Fibroblast of mammary gland (primary cell): ENCODE data around the gene ZNF319.

Experiments
- DNase-seq: peaks from one replicate; pipeline ENCODE4 v3.0.0-alpha.2; 2010; ENCODE audit warnings: low read depth
- H3K4me3 ChIP-seq: 2 replicates; pipeline ENCODE4 v1.5.1; 2011; ENCODE audit warnings: low read depth, mild to moderate bottlenecking, low read length, moderate library complexity; ENCODE audit not compliant: control insufficient read depth
- CTCF ChIP-seq: conservative IDR thresholded peaks from 2 replicates; pipeline ENCODE4 v1.5.1; 2011; ENCODE audit warnings: low read depth, low read length, inconsistent platforms; ENCODE audit not compliant: control insufficient read depth, insufficient read depth

The ZNF319 gene

GRCh38 chr16:57976331-57976796 is 24.1 kb downstream of the ZNF319 start:
- no peak for DNase-seq
- no peak overlapping the region for H3K4me3 ChIP-seq
- TF ChIP-seq CTCF = no peak

DNA sequence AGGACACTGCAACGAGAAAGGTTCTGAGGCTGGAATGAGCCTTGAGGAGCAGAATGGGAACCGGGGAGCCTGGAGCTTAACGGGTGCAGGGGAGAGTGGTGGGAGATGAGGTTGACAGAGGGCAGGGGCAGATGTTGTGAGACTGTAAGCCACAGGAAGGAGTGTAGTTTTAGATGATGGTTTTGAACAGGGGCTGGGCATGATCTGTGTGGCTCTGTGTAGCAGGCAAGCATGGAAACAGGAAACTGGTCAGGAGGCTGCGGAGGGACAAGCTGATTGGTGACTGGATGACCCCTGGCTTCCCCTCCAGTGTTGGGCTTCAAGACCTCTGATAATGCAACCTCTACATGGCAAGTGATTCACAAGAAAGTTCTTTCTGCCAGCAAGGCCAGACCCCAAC is 28.2 kb downstream of the ZNF319 start:
- H3K4me3 ChIP-seq = no peak overlapping the region
- no peak for TF ChIP-seq CTCF
- no peak for DNase-seq

GRCh38 chr16:57971848-57972247 is 28.6 kb downstream of the ZNF319 start:
- no peak for TF ChIP-seq CTCF
- H3K4me3 ChIP-seq = no peak overlapping the region
- no peak for DNase-seq

DNA sequence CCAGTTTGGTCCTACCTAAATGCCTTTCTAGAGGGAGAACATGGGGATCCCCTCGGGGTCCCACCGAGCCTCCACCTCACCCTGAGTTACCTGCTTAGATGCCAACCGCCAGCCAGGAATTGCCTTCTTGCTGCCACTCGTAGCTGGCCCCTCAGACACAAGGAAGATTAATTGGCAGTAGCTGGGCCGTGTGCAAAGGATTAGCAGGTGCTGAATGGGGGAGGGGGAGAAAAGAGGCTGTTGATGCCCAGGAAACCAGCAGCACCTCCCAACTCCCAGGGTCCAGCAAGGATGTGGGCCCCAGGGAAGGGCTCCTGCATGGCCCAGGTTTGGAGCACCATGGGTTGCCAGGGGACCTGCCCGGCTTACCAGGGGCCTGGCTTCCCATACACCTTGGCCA is 29.5 kb downstream of the ZNF319 start, which contains the start of gene CNGB1:
TSS of gene CNGB1 (minus strand) at position 159 of the 400 bp plus-strand sequence. CDS start 3,842 bp downstream, outside the sequence.
- no peak within 1 kb of the TSS for H3K4me3 ChIP-seq
- TF ChIP-seq CTCF = no peak
- no peak for DNase-seq

DNA sequence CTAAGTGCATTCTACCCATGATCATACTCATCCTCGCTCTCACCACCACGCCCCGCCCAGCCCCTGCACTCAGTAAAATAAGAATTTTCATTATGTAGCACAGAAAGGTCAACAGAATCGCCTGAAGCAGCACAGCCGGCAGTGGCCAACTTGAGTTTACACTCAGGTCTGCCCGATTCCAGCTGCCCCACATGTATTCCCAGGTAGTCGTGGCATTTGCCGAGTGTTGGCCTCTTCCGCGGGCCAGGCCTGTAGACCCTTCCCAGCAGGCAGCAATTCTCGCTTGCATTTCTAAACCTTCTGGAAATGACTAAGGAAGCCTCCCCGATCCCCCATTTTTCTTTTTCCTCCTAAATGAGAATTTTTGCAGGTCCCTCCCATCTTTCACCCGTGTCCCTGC is 30.2 kb downstream of the ZNF319 start:
- H3K4me3 ChIP-seq = no peak overlapping the region
- TF ChIP-seq CTCF = no peak
- DNase-seq = no peak

GRCh38 chr16:57969451-57970123 is 30.9 kb downstream of the ZNF319 start:
- DNase-seq = no peak
- no peak overlapping the region for H3K4me3 ChIP-seq
- no peak for TF ChIP-seq CTCF

DNA sequence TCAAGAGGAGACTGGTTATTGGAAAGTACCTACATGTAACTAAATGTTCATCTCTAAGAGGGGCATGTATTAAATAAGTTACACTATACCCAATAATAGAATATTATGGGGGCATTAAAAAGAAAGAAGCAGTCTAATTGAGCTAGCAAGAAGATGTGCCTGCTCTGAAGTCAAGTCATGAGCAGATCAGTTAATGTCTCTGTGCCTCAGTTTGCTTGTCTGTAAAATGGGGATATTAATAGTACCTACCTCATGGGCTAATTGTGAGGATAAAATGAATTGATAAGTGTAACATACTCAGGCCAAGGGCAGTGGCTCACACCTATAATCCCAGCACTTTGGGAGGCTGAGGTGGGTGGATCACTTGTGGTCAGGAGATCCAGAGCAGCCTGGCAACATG is 32.6 kb downstream of the ZNF319 start:
- TF ChIP-seq CTCF = no peak
- DNase-seq = no peak
- no peak overlapping the region for H3K4me3 ChIP-seq
